ENCODE measurements around the gene SLC6A17. TPM values are rescaled to one million over a fixed set of nuclear protein-coding genes. Genes with fewer than 3 reads are reported as not detected.

SLC6A17 gene
- total RNA-seq, 1 experiment from 2014 or later: 0.24 TPM

DNA sequence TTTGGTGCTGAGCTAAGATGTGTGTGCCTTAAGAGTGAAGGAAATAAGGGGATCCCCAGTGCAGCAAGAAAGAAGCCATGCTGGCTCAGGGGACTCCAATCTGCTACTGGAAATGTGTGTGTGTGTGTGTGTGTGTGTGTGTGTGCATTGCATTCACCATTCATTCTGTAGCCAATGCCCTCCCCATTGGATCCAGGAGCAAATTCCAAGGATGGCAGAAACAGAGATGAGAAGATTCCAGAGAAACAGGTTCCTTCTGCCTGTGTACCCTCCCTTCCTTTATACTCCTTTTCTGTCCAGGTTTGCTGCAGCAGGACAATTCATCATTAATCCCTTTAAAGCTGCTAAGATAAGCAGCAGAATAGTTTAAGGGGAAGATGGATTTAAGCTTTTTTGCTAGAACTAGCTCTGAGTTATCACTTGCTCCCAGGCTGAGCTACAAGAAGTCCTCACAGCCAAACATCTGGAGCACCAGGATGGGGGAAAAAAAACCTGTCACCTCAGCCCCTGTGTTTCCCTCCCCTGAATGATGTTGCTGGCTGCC, 3.2 kb downstream of the SLC6A17 start:
- Mint-ChIP-seq H3K9me3 (no peaks in the 10 kb centered on the region), H3K27ac (no peak overlapping the region), H3K27me3 (ENCODE audit: low read depth) (peaks cover 59% of the 10 kb centered on the region), H3K4me3 (no peak overlapping the region), H3K36me3 (no peaks in the 10 kb centered on the region), H3K4me1 (peaks cover 6% of the 10 kb centered on the region)
- DNase-seq (ENCODE audit: low spot score) (no peak), ATAC-seq (no peak)
- ChIA-PET POLR2A (no interaction called here), CTCF (interaction anchor here (1.5 kb wide), 1 partner anchor 8 kb away, joined by 4 read pairs; no protein-coding TSS in a partner anchor)
- TF ChIP-seq, protein P1, sequence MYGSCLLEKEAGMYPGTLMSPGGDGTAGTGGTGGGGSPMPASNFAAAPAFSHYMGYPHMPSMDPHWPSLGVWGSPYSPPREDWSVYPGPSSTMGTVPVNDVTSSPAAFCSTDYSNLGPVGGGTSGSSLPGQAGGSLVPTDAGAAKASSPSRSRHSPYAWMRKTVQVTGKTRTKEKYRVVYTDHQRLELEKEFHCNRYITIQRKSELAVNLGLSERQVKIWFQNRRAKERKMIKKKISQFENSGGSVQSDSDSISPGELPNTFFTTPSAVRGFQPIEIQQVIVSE (CRISPR knock-in tag; IDR thresholded peaks at IDR 0.05; ENCODE audit: borderline replicate concordance): no peak
- TF ChIP-seq, protein P2, sequence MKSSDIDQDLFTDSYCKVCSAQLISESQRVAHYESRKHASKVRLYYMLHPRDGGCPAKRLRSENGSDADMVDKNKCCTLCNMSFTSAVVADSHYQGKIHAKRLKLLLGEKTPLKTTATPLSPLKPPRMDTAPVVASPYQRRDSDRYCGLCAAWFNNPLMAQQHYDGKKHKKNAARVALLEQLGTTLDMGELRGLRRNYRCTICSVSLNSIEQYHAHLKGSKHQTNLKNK (CRISPR knock-in tag; IDR thresholded peaks at IDR 0.05): no peak

DNA sequence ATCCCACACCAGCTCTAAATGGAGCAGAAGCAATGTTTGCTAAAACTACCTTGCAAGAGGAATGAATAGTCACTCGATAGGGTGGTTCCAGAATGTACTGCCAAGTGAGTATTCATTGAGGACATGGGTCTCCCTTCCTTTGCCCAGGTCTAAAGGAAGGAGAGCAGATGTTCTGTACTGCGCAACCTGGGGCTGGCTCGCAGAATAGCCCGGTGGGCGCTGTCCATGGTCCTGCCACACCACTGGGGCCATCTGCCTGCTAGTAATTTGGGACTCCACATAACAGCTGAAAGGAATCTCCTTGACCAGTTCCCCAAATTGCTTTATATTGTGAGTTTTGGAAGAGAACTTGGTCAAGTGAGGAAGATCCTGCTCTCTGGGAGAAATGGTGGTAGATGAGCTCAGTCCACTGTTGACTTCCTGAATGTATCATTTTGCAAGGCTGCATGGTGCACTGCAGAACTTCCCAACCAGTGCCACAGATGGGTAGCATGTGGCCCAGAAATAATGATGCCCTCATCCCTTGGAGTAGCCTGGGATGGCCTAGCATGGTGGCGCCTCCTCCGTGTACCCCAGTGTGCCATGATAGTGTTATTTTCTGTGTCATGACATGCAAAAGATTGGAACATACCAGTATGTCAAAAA, 5.7 kb downstream of the SLC6A17 start:
- H3K27ac Mint-ChIP-seq: no peak overlapping the region
- H3K36me3 Mint-ChIP-seq: no peaks in the 10 kb centered on the region
- peaks cover 60% of the 10 kb centered on the region for H3K27me3 Mint-ChIP-seq (ENCODE audit: low read depth)
- no peak overlapping the region for H3K4me3 Mint-ChIP-seq
- POLR2A ChIA-PET: no interaction called here
- no peaks in the 10 kb centered on the region for H3K9me3 Mint-ChIP-seq
- ATAC-seq (peak; percentile 80), DNase-seq (ENCODE audit: low spot score) (peak; percentile 84)
- CTCF ChIA-PET: interaction anchor here (0.6 to 1.3 kb wide), 5 partner anchors 41 to 102 kb away, joined by 3 to 6 read pairs (median 3); no protein-coding TSS in a partner anchor
- peaks cover 6% of the 10 kb centered on the region for H3K4me1 Mint-ChIP-seq
- TF ChIP-seq, protein P3, sequence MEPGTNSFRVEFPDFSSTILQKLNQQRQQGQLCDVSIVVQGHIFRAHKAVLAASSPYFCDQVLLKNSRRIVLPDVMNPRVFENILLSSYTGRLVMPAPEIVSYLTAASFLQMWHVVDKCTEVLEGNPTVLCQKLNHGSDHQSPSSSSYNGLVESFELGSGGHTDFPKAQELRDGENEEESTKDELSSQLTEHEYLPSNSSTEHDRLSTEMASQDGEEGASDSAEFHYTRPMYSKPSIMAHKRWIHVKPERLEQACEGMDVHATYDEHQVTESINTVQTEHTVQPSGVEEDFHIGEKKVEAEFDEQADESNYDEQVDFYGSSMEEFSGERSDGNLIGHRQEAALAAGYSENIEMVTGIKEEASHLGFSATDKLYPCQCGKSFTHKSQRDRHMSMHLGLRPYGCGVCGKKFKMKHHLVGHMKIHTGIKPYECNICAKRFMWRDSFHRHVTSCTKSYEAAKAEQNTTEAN (CRISPR knock-in tag; IDR thresholded peaks at IDR 0.05): peak; percentile 47; the same call in 1 of the 2 replicates
- peak; percentile 92 for TF ChIP-seq JUN (CRISPR knock-in tag; IDR thresholded peaks at IDR 0.05)
- TF ChIP-seq, protein P4, sequence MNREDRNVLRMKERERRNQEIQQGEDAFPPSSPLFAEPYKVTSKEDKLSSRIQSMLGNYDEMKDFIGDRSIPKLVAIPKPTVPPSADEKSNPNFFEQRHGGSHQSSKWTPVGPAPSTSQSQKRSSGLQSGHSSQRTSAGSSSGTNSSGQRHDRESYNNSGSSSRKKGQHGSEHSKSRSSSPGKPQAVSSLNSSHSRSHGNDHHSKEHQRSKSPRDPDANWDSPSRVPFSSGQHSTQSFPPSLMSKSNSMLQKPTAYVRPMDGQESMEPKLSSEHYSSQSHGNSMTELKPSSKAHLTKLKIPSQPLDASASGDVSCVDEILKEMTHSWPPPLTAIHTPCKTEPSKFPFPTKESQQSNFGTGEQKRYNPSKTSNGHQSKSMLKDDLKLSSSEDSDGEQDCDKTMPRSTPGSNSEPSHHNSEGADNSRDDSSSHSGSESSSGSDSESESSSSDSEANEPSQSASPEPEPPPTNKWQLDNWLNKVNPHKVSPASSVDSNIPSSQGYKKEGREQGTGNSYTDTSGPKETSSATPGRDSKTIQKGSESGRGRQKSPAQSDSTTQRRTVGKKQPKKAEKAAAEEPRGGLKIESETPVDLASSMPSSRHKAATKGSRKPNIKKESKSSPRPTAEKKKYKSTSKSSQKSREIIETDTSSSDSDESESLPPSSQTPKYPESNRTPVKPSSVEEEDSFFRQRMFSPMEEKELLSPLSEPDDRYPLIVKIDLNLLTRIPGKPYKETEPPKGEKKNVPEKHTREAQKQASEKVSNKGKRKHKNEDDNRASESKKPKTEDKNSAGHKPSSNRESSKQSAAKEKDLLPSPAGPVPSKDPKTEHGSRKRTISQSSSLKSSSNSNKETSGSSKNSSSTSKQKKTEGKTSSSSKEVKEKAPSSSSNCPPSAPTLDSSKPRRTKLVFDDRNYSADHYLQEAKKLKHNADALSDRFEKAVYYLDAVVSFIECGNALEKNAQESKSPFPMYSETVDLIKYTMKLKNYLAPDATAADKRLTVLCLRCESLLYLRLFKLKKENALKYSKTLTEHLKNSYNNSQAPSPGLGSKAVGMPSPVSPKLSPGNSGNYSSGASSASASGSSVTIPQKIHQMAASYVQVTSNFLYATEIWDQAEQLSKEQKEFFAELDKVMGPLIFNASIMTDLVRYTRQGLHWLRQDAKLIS (CRISPR knock-in tag; IDR thresholded peaks at IDR 0.05; ENCODE audit: borderline replicate concordance): 0 out of 2 replicates have a peak, but pooled peaks have one; percentile 52
- peak; percentile 44; the same call in 1 of the 2 replicates for TF ChIP-seq FOXK1 (CRISPR knock-in tag; IDR thresholded peaks at IDR 0.05)
- TF ChIP-seq, protein P5, sequence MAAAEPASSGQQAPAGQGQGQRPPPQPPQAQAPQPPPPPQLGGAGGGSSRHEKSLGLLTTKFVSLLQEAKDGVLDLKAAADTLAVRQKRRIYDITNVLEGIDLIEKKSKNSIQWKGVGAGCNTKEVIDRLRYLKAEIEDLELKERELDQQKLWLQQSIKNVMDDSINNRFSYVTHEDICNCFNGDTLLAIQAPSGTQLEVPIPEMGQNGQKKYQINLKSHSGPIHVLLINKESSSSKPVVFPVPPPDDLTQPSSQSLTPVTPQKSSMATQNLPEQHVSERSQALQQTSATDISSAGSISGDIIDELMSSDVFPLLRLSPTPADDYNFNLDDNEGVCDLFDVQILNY (CRISPR knock-in tag; IDR thresholded peaks at IDR 0.05): no peak
- TF ChIP-seq, protein P6, sequence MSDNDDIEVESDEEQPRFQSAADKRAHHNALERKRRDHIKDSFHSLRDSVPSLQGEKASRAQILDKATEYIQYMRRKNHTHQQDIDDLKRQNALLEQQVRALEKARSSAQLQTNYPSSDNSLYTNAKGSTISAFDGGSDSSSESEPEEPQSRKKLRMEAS (CRISPR knock-in tag; IDR thresholded peaks at IDR 0.05): peak; percentile 31; the same call in 1 of the 2 replicates
- TF ChIP-seq, protein P7, sequence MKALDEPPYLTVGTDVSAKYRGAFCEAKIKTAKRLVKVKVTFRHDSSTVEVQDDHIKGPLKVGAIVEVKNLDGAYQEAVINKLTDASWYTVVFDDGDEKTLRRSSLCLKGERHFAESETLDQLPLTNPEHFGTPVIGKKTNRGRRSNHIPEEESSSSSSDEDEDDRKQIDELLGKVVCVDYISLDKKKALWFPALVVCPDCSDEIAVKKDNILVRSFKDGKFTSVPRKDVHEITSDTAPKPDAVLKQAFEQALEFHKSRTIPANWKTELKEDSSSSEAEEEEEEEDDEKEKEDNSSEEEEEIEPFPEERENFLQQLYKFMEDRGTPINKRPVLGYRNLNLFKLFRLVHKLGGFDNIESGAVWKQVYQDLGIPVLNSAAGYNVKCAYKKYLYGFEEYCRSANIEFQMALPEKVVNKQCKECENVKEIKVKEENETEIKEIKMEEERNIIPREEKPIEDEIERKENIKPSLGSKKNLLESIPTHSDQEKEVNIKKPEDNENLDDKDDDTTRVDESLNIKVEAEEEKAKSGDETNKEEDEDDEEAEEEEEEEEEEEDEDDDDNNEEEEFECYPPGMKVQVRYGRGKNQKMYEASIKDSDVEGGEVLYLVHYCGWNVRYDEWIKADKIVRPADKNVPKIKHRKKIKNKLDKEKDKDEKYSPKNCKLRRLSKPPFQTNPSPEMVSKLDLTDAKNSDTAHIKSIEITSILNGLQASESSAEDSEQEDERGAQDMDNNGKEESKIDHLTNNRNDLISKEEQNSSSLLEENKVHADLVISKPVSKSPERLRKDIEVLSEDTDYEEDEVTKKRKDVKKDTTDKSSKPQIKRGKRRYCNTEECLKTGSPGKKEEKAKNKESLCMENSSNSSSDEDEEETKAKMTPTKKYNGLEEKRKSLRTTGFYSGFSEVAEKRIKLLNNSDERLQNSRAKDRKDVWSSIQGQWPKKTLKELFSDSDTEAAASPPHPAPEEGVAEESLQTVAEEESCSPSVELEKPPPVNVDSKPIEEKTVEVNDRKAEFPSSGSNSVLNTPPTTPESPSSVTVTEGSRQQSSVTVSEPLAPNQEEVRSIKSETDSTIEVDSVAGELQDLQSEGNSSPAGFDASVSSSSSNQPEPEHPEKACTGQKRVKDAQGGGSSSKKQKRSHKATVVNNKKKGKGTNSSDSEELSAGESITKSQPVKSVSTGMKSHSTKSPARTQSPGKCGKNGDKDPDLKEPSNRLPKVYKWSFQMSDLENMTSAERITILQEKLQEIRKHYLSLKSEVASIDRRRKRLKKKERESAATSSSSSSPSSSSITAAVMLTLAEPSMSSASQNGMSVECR (CRISPR knock-in tag; IDR thresholded peaks at IDR 0.05; ENCODE audit: borderline replicate concordance): peak; percentile 91
- TF ChIP-seq, protein P8, sequence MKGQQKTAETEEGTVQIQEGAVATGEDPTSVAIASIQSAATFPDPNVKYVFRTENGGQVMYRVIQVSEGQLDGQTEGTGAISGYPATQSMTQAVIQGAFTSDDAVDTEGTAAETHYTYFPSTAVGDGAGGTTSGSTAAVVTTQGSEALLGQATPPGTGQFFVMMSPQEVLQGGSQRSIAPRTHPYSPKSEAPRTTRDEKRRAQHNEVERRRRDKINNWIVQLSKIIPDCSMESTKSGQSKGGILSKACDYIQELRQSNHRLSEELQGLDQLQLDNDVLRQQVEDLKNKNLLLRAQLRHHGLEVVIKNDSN (CRISPR knock-in tag; IDR thresholded peaks at IDR 0.05): peak; percentile 64; the same call in 1 of the 2 replicates
- TF ChIP-seq ZNF232 (CRISPR knock-in tag; IDR thresholded peaks at IDR 0.05): peak; percentile 72; the same call in 1 of the 2 replicates
- TF ChIP-seq ZNF138 (CRISPR knock-in tag; conservative IDR thresholded peaks at IDR 0.05): no peak
- TF ChIP-seq, protein P9, sequence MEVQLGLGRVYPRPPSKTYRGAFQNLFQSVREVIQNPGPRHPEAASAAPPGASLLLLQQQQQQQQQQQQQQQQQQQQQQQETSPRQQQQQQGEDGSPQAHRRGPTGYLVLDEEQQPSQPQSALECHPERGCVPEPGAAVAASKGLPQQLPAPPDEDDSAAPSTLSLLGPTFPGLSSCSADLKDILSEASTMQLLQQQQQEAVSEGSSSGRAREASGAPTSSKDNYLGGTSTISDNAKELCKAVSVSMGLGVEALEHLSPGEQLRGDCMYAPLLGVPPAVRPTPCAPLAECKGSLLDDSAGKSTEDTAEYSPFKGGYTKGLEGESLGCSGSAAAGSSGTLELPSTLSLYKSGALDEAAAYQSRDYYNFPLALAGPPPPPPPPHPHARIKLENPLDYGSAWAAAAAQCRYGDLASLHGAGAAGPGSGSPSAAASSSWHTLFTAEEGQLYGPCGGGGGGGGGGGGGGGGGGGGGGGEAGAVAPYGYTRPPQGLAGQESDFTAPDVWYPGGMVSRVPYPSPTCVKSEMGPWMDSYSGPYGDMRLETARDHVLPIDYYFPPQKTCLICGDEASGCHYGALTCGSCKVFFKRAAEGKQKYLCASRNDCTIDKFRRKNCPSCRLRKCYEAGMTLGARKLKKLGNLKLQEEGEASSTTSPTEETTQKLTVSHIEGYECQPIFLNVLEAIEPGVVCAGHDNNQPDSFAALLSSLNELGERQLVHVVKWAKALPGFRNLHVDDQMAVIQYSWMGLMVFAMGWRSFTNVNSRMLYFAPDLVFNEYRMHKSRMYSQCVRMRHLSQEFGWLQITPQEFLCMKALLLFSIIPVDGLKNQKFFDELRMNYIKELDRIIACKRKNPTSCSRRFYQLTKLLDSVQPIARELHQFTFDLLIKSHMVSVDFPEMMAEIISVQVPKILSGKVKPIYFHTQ (CRISPR knock-in tag; IDR thresholded peaks at IDR 0.05): no peak
- TF ChIP-seq MYBL2 (CRISPR knock-in tag; IDR thresholded peaks at IDR 0.05): no peak
